ENCODE data around the gene MAP3K12.
"Not testable (repeated sequence)": the region's sequence is repeated elsewhere in the genome, so short reads cannot be mapped to it uniquely, and the experiment has no call there.

Gene MAP3K12

DNA sequence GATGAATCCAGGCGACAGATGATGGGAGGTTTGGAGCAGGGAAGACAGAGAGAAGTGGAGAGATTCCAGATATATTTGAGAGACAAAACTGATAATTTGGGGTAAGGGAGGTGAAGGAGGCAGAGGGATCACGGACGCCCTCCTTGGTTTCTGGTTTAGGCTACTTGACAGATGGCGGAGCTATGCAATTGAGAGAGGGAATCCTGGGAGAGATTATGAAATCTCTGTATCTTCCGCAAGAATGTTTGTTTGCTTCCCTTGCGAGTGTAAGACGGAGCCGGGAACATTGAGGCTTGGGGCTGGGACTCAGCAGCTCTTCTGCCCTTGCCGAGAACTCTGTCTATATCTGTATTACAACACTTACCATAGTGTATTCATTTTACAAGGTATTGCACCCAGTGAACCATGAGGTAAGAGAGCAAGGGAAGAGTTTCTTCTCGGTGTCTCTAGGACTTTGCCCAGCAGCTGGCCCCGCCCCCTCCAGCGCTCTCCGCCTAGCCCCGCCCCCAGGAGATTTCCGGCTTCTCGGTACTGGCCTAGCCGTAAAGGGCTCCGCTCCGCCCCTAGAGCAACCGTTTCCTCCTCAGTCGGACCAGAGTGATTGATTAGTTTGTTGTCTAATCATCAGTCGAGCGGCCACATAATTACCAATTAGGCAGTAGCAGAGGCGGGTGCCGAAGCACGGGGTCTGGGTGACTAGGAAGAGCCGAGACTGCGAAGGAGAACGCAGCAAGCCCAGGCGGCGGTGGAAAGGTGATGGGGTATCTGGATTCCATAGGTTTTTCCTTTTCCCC lies 58.0 kb downstream of the MAP3K12 start, which contains the start of gene PRR13:
PRR13 (plus strand) TSS at position 695 of the 794 bp plus-strand sequence. CDS start 981 bp downstream, outside the sequence.
- H3K9me3 ChIP-seq: peaks cover 3% of the 10 kb centered on the region
- peak; percentile 99 for DNase-seq
- TF ChIP-seq, protein P1, sequence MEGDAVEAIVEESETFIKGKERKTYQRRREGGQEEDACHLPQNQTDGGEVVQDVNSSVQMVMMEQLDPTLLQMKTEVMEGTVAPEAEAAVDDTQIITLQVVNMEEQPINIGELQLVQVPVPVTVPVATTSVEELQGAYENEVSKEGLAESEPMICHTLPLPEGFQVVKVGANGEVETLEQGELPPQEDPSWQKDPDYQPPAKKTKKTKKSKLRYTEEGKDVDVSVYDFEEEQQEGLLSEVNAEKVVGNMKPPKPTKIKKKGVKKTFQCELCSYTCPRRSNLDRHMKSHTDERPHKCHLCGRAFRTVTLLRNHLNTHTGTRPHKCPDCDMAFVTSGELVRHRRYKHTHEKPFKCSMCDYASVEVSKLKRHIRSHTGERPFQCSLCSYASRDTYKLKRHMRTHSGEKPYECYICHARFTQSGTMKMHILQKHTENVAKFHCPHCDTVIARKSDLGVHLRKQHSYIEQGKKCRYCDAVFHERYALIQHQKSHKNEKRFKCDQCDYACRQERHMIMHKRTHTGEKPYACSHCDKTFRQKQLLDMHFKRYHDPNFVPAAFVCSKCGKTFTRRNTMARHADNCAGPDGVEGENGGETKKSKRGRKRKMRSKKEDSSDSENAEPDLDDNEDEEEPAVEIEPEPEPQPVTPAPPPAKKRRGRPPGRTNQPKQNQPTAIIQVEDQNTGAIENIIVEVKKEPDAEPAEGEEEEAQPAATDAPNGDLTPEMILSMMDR (IDR thresholded peaks at IDR 0.05; ENCODE audit: low read depth, low read length): no peak

DNA sequence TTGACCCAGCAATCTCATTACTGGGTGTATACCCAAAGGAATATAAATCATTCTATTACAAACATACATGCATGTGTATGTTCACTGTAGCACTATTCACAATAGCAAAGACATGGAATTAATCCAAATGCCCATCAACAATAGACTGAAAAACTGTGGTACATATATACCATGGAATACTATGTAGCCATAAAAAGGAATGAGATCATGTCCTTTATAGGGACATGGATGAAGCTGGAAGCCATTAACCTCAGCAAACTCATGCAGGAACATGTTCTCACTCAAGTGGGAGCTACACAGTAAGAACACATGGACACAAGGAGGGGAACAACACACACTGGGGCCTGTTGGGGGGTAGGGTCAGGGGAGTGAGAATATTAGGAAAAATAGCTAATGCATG lies 59.7 kb downstream of the MAP3K12 start:
- DNase-seq; H3K27me3 ChIP-seq; H3K9me3 ChIP-seq; H3K4me3 ChIP-seq (ENCODE audit: low read depth, low read length); H3K4me1 ChIP-seq; H3K36me3 ChIP-seq: not testable (repeated sequence)

More for the DNA sequence above, 58.0 kb downstream of the MAP3K12 start, which contains the start of gene PRR13:
- Histone ChIP-seq H3K36me3 (peaks cover 7% of the 10 kb centered on the region), H3K27me3 (no peaks in the 10 kb centered on the region), H3K4me3 (ENCODE audit: low read depth, low read length) (peak within 1 kb of the TSS; percentile 93), H3K4me1 (no peaks in the 10 kb centered on the region; the same call in none of the 2 replicates)

DNA sequence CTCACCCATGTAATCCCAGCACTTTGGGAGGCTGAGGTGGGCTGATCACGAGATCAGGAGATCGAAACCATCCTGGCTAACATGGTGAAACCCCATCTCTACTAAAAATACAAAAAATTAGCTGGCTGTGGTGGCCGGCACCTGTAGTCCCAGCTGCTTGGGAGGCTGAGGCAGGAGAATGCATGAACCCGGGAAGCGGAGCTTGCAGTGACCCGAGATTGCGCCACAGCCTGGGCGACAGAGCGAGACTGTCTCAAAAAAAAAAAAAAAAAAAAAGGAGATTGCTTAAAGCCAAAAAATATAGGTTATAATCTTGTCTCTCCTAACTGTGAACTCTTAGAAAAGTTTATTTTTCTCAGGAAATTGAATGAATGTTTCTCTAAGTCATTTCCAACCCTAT lies 63.9 kb downstream of the MAP3K12 start:
- H3K27me3 ChIP-seq; H3K4me1 ChIP-seq; H3K9me3 ChIP-seq; H3K4me3 ChIP-seq (ENCODE audit: low read depth, low read length); H3K36me3 ChIP-seq; DNase-seq: not testable (repeated sequence)

DNA sequence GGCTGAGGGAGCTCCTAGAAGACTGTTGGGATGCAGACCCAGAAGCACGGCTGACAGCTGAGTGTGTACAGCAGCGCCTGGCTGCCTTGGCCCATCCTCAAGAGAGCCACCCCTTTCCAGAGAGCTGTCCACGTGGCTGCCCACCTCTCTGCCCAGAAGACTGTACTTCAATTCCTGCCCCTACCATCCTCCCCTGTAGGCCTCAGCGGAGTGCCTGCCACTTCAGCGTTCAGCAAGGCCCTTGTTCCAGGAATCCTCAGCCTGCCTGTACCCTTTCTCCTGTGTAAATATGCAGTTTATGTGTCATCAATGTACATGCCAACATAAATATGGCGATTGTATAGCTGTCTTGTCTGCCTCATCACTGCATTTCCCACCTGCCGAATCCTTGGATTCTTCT lies 68.1 kb downstream of the MAP3K12 start:
- Histone ChIP-seq H3K4me1 (no peaks in the 10 kb centered on the region), H3K36me3 (no peaks in the 10 kb centered on the region), H3K9me3 (no peaks in the 10 kb centered on the region), H3K4me3 (ENCODE audit: low read depth, low read length) (no peak overlapping the region), H3K27me3 (no peaks in the 10 kb centered on the region)
- TF ChIP-seq, protein P1 (IDR thresholded peaks at IDR 0.05; ENCODE audit: low read depth, low read length): no peak
- DNase-seq: no peak

DNA sequence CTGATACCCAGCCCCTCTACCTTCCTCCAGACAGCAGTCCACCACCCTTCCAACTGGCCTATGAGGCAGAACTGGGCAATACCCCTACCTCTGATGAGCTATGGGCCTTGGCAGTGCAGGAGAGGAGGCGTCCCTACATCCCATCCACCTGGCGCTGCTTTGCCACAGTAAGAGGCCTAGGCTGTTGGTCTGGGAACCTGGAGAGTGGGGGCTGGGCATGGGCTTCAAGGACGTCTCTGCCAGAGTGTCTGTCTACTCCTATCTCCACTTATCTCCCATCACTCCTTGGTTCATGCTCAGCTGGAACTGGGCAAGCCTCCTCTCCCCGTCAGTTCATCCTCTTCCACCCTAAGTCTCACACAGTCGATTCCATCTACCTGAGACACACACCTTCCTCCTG lies 69.1 kb downstream of the MAP3K12 start:
- Histone ChIP-seq H3K27me3 (no peaks in the 10 kb centered on the region), H3K9me3 (no peaks in the 10 kb centered on the region), H3K4me3 (ENCODE audit: low read depth, low read length) (no peak overlapping the region), H3K4me1 (peaks cover 7% of the 10 kb centered on the region), H3K36me3 (no peaks in the 10 kb centered on the region)
- DNase-seq: no peak
- TF ChIP-seq, protein P1 (IDR thresholded peaks at IDR 0.05; ENCODE audit: low read depth, low read length): no peak
